K562 (cell line): ENCODE results near the gene ERICH2. TPM values are rescaled to one million over a fixed set of nuclear protein-coding genes. Genes with fewer than 3 reads are reported as not detected.

Experiments used
- CC2D1A ChIP-seq: fragments of 450-650 bp; IDR thresholded peaks from 2 replicates; pipeline ENCODE4 v1.6.1; 2017; ENCODE audit warnings: mild to moderate bottlenecking
- CEBPB ChIP-seq: fragments of 450-650 bp; IDR thresholded peaks from 2 replicates; pipeline ENCODE4 v1.6.1; 2016; ENCODE audit warnings: missing genetic modification characterization, missing compliant biosample characterization
- FOXK2 ChIP-seq, 2 experiments: fragments of 450-650 bp; IDR thresholded peaks in 1 of 2; conservative IDR thresholded peaks in 1 of 2; 2 replicates each; pipeline ENCODE4 v1.6.1; 2016; ENCODE audit warnings: low read depth in 2 of 2, mild to moderate bottlenecking in 1 of 2
- NELFE ChIP-seq: IDR thresholded peaks from 2 replicates; pipeline ENCODE4 v1.6.1; 2011; ENCODE audit warnings: mild to moderate bottlenecking; ENCODE audit not compliant: insufficient read depth, insufficient read length
- RBM14 ChIP-seq: fragments of 200-400 bp; formaldehyde crosslinking; IDR thresholded peaks from 2 replicates; pipeline ENCODE4 v1.6.1; 2018; ENCODE audit warnings: low read depth, mild to moderate bottlenecking, low read length, moderate library complexity, borderline replicate concordance; ENCODE audit not compliant: insufficient read depth
- SIX5 ChIP-seq, 2 experiments: IDR thresholded peaks; 2 replicates each; pipeline ENCODE4 v1.6.1; 2011; ENCODE audit warnings: low read length in 2 of 2, borderline replicate concordance in 1 of 2, low read depth in 1 of 2, mild to moderate bottlenecking in 1 of 2, moderate library complexity in 1 of 2; ENCODE audit not compliant: insufficient read depth in 1 of 2
- SMC3 ChIP-seq: conservative IDR thresholded peaks from 2 replicates; pipeline ENCODE4 v1.6.1; 2011; ENCODE audit warnings: low read depth, low read length, improper control_type of control experiment; ENCODE audit not compliant: insufficient read depth
- SRF ChIP-seq, 2 experiments: fragments of 250-450, 450-650 bp in 1 of 2; sonication (Bioruptor Pico) in 1 of 2; sonication (generic) in 1 of 2; formaldehyde crosslinking; IDR thresholded peaks; 2 replicates each; pipeline versions ENCODE4 v1.5.0 to v1.5.1; 2020 to 2022; ENCODE audit warnings: mild to moderate bottlenecking in 1 of 2, missing genetic modification reagents in 1 of 2
- TCF7L2 ChIP-seq: fragments of 150-350 bp; IDR thresholded peaks from 2 replicates; pipeline ENCODE4 v1.6.1; 2016; ENCODE audit warnings: low read depth, mild to moderate bottlenecking, low read length, moderate library complexity
- TGIF2 ChIP-seq: sonication (generic); formaldehyde crosslinking; IDR thresholded peaks from 2 replicates; pipeline ENCODE4 v1.8.1; 2022; ENCODE audit warnings: mild to moderate bottlenecking, missing genetic modification reagents, moderate library complexity
- ZNF134 ChIP-seq: fragments of 250-450 bp; sonication (Bioruptor Pico); conservative IDR thresholded peaks from 2 replicates; pipeline ENCODE4 v1.4.0; 2020
- ZSCAN32 ChIP-seq: fragments of 450-650 bp; formaldehyde crosslinking; IDR thresholded peaks from 2 replicates; pipeline ENCODE4 v1.4.0; 2020; ENCODE audit warnings: mild to moderate bottlenecking, moderate library complexity
- polyA plus RNA-seq, 8 experiments: library from polyadenylated mRNA; depleted of rRNA in 4 of 8; stranded (reverse) in 5 of 8; unstranded in 3 of 8; fragments of >200 nt; fragmentation: Nextera tagmentation in 2 of 8; fragmentation: Illumina TruSeq in 1 of 8; extraction: Ambion mirVana in 2 of 8; extraction: Trizol in 1 of 8; gene quantifications; 2 replicates each; pipeline versions ENCODE4 v1.2.1 to v1.2.3, GENCODE V29; 2011 to 2014; ENCODE audit warnings: inconsistent platforms in 1 of 8, missing spikeins in 1 of 8
- total RNA-seq, 7 experiments: library from RNA; depleted of rRNA in 6 of 7; stranded (reverse); fragments of >200 nt in 6 of 7; fragmentation: Illumina TruSeq in 2 of 7; extraction: Trizol in 2 of 7; gene quantifications; 2 replicates each; pipeline versions ENCODE4 v1.2.1 to v1.2.3, GENCODE V29; 2011 to 2021; ENCODE audit warnings: low replicate concordance in 1 of 7
- TF ChIP-seq, protein P1 (sequence below): fragments of 450-650 bp; IDR thresholded peaks from 2 replicates; pipeline ENCODE4 v1.6.1; 2017; ENCODE audit warnings: antibody characterized with exemption, mild to moderate bottlenecking
- TF ChIP-seq, protein P2 (sequence below): fragments of 450-650 bp; IDR thresholded peaks from 2 replicates; pipeline ENCODE4 v1.6.1; 2018; ENCODE audit not compliant: partially characterized antibody
- TF ChIP-seq, protein P3 (sequence below): sonication (generic); formaldehyde crosslinking; IDR thresholded peaks from 2 replicates; pipeline ENCODE4 v1.8.0; 2022; ENCODE audit warnings: mild to moderate bottlenecking, missing genetic modification reagents

The ERICH2 gene
- total and polyA plus RNA-seq, 9 of the 15 experiments (the other 6 are each of a cell fraction or from before 2014, with no cell fraction given): 0.85 to 2.4 (median 1.6) TPM

DNA sequence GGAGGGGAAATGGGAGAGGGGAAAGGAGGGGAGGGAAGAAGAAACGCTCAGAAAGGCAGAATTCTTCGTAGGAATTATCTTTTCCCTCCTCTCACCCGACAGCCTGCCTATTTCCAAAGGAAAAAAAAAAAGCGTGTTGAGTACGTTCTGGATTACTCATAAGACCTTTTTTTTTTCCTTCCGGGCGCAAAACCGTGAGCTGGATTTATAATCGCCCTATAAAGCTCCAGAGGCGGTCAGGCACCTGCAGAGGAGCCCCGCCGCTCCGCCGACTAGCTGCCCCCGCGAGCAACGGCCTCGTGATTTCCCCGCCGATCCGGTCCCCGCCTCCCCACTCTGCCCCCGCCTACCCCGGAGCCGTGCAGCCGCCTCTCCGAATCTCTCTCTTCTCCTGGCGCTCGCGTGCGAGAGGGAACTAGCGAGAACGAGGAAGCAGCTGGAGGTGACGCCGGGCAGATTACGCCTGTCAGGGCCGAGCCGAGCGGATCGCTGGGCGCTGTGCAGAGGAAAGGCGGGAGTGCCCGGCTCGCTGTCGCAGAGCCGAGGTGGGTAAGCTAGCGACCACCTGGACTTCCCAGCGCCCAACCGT, 46.4 kb downstream of the ERICH2 start, which contains the start of gene GAD1 (continued):
- TF ChIP-seq RBM14 (no peak), SMC3 (no peak), SIX5 (IDR thresholded peaks at IDR 0.05; ENCODE audit: borderline replicate concordance in 1 of 2, insufficient read depth in 1 of 2, low read depth in 1 of 2, low read length in 2 of 2) (no peak), TCF7L2 (no peak), NELFE (no peak), SRF (CRISPR knock-in tag; IDR thresholded peaks at IDR 0.05) (no peak), FOXK2 (conservative IDR thresholded peaks at IDR 0.05 in 1 of 2, IDR thresholded peaks at IDR 0.05 in 1 of 2; ENCODE audit: low read depth in 2 of 2) (no peak), CEBPB (no peak), CC2D1A (no peak), ZSCAN32 (CRISPR knock-in tag) (no peak), ZNF134 (CRISPR knock-in tag) (no peak), TGIF2 (no peak)
- TF ChIP-seq, protein P1, sequence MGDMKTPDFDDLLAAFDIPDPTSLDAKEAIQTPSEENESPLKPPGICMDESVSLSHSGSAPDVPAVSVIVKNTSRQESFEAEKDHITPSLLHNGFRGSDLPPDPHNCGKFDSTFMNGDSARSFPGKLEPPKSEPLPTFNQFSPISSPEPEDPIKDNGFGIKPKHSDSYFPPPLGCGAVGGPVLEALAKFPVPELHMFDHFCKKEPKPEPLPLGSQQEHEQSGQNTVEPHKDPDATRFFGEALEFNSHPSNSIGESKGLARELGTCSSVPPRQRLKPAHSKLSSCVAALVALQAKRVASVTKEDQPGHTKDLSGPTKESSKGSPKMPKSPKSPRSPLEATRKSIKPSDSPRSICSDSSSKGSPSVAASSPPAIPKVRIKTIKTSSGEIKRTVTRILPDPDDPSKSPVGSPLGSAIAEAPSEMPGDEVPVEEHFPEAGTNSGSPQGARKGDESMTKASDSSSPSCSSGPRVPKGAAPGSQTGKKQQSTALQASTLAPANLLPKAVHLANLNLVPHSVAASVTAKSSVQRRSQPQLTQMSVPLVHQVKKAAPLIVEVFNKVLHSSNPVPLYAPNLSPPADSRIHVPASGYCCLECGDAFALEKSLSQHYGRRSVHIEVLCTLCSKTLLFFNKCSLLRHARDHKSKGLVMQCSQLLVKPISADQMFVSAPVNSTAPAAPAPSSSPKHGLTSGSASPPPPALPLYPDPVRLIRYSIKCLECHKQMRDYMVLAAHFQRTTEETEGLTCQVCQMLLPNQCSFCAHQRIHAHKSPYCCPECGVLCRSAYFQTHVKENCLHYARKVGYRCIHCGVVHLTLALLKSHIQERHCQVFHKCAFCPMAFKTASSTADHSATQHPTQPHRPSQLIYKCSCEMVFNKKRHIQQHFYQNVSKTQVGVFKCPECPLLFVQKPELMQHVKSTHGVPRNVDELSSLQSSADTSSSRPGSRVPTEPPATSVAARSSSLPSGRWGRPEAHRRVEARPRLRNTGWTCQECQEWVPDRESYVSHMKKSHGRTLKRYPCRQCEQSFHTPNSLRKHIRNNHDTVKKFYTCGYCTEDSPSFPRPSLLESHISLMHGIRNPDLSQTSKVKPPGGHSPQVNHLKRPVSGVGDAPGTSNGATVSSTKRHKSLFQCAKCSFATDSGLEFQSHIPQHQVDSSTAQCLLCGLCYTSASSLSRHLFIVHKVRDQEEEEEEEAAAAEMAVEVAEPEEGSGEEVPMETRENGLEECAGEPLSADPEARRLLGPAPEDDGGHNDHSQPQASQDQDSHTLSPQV: no peak
- TF ChIP-seq, protein P2, sequence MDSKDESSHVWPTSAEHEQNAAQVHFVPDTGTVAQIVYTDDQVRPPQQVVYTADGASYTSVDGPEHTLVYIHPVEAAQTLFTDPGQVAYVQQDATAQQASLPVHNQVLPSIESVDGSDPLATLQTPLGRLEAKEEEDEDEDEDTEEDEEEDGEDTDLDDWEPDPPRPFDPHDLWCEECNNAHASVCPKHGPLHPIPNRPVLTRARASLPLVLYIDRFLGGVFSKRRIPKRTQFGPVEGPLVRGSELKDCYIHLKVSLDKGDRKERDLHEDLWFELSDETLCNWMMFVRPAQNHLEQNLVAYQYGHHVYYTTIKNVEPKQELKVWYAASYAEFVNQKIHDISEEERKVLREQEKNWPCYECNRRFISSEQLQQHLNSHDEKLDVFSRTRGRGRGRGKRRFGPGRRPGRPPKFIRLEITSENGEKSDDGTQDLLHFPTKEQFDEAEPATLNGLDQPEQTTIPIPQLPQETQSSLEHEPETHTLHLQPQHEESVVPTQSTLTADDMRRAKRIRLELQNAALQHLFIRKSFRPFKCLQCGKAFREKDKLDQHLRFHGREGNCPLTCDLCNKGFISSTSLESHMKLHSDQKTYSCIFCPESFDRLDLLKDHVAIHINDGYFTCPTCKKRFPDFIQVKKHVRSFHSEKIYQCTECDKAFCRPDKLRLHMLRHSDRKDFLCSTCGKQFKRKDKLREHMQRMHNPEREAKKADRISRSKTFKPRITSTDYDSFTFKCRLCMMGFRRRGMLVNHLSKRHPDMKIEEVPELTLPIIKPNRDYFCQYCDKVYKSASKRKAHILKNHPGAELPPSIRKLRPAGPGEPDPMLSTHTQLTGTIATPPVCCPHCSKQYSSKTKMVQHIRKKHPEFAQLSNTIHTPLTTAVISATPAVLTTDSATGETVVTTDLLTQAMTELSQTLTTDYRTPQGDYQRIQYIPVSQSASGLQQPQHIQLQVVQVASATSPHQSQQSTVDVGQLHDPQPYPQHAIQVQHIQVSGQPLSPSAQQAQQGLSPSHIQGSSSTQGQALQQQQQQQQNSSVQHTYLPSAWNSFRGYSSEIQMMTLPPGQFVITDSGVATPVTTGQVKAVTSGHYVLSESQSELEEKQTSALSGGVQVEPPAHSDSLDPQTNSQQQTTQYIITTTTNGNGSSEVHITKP: no peak
- TF ChIP-seq, protein P3, sequence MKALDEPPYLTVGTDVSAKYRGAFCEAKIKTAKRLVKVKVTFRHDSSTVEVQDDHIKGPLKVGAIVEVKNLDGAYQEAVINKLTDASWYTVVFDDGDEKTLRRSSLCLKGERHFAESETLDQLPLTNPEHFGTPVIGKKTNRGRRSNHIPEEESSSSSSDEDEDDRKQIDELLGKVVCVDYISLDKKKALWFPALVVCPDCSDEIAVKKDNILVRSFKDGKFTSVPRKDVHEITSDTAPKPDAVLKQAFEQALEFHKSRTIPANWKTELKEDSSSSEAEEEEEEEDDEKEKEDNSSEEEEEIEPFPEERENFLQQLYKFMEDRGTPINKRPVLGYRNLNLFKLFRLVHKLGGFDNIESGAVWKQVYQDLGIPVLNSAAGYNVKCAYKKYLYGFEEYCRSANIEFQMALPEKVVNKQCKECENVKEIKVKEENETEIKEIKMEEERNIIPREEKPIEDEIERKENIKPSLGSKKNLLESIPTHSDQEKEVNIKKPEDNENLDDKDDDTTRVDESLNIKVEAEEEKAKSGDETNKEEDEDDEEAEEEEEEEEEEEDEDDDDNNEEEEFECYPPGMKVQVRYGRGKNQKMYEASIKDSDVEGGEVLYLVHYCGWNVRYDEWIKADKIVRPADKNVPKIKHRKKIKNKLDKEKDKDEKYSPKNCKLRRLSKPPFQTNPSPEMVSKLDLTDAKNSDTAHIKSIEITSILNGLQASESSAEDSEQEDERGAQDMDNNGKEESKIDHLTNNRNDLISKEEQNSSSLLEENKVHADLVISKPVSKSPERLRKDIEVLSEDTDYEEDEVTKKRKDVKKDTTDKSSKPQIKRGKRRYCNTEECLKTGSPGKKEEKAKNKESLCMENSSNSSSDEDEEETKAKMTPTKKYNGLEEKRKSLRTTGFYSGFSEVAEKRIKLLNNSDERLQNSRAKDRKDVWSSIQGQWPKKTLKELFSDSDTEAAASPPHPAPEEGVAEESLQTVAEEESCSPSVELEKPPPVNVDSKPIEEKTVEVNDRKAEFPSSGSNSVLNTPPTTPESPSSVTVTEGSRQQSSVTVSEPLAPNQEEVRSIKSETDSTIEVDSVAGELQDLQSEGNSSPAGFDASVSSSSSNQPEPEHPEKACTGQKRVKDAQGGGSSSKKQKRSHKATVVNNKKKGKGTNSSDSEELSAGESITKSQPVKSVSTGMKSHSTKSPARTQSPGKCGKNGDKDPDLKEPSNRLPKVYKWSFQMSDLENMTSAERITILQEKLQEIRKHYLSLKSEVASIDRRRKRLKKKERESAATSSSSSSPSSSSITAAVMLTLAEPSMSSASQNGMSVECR: no peak; the same call in 1 of the 2 replicates
